B cell (primary cell): ENCODE results near the gene THADA. TPM values are rescaled to one million over a fixed set of nuclear protein-coding genes. Genes with fewer than 3 reads are reported as not detected.

ENCODE experiments used
- ATAC-seq: fragments of 200-7000 bp; cut with Tn5 transposase; one replicate; pipeline ENCODE4 v1.10.0; 2021; ENCODE audit warnings: low read depth, mild to moderate bottlenecking, moderate number of reproducible peaks, moderate library complexity
- CTCF ChIA-PET: fragments of 350-600 bp; sonication (Branson Sonifier 250); formaldehyde crosslinking; loops from one replicate; lab custom pipeline; 2021; ENCODE audit warnings: antibody characterized with exemption, inconsistent platforms; lab: Charles Lee
- POLR2A ChIA-PET: fragments of 350-600 bp; sonication (Branson Sonifier 250); formaldehyde crosslinking; loops from one replicate; lab custom pipeline; 2021; ENCODE audit warnings: antibody characterized with exemption; lab: Charles Lee
- DNase-seq: peaks from one replicate; pipeline ENCODE4 v3.0.0; 2013
- H2AFZ ChIP-seq: 2 replicates; pipeline ENCODE4 v1.6.1; 2012; ENCODE audit warnings: mild to moderate bottlenecking, low read depth, low read length; ENCODE audit not compliant: insufficient read depth, poor library complexity, severe bottlenecking
- H3K27ac ChIP-seq, 2 donors: 1 replicate in 1 of 2; 2 replicates in 1 of 2; pipeline ENCODE4 v1.5.1; 2012 to 2013; ENCODE audit warnings: low read length in 2 of 2, mild to moderate bottlenecking in 2 of 2, moderate library complexity in 1 of 2
- H3K27me3 ChIP-seq, 4 experiments: fragments of 200-600 bp in 1 of 4; sonication (generic) in 1 of 4; replicated peaks in 1 of 4; 1 replicate in 2 of 4; 2 replicates in 2 of 4; pipeline versions ENCODE4 v1.6.1 to v1.7.0; 2013 to 2016; ENCODE audit warnings: low read length in 3 of 4, mild to moderate bottlenecking in 2 of 4, mixed read lengths in 1 of 4, moderate library complexity in 1 of 4; ENCODE audit not compliant: insufficient read depth in 4 of 4, control insufficient read depth in 3 of 4; ENCODE audit errors: control extremely low read depth in 1 of 4
- H3K36me3 ChIP-seq, 2 experiments: replicated peaks in 1 of 2; 1 replicate in 1 of 2; 2 replicates in 1 of 2; pipeline versions ENCODE4 v1.6.1 to v1.7.1; 2013; ENCODE audit warnings: low read length in 1 of 2; ENCODE audit not compliant: insufficient read depth in 2 of 2, control insufficient read depth in 1 of 2; ENCODE audit errors: control extremely low read depth in 1 of 2, extremely low read depth in 1 of 2
- H3K4me1 ChIP-seq, 2 donors: fragments of 200-600 bp in 1 of 2; sonication (generic) in 1 of 2; 1 replicate in 1 of 2; 2 replicates in 1 of 2; pipeline versions ENCODE4 v1.5.1 to v1.6.1; 2013 to 2017; ENCODE audit warnings: low read length in 2 of 2; ENCODE audit not compliant: control insufficient read depth in 2 of 2, insufficient read depth in 2 of 2
- H3K4me2 ChIP-seq: replicated peaks from 2 replicates; pipeline ENCODE3; 2012; ENCODE audit warnings: mild to moderate bottlenecking, low read depth, low read length; ENCODE audit not compliant: poor library complexity, severe bottlenecking
- H3K4me3 ChIP-seq, 5 experiments: fragments of 200-600 bp in 1 of 5; sonication (generic) in 1 of 5; 1 replicate in 3 of 5; 2 replicates in 2 of 5; pipeline versions ENCODE4 v1.5.1 to v1.7.0; 2011 to 2016; ENCODE audit warnings: low read length in 4 of 5, mild to moderate bottlenecking in 4 of 5, low read depth in 2 of 5, control low read depth in 1 of 5, moderate library complexity in 1 of 5; ENCODE audit not compliant: insufficient read depth in 1 of 5; ENCODE audit errors: control extremely low read depth in 1 of 5, extremely low read depth in 1 of 5
- H3K79me2 ChIP-seq: fragments of 200-600 bp; sonication (generic); one replicate; pipeline ENCODE4 v1.6.0; 2016; ENCODE audit warnings: low read length; ENCODE audit not compliant: control insufficient read depth, insufficient read depth
- H3K9ac ChIP-seq: fragments of 200-600 bp; sonication (generic); 2 replicates; pipeline ENCODE4 v1.6.1; 2017; ENCODE audit warnings: mild to moderate bottlenecking, low read length, moderate library complexity
- H3K9me3 ChIP-seq, 3 donors: one replicate each; pipeline versions ENCODE4 v1.6.1 to v1.7.1; 2013; ENCODE audit warnings: low read length in 2 of 3; ENCODE audit not compliant: control insufficient read depth in 2 of 3, insufficient read depth in 1 of 3; ENCODE audit errors: control extremely low read depth in 1 of 3
- H4K20me1 ChIP-seq: 2 replicates; pipeline ENCODE4 v1.6.0; 2012; ENCODE audit warnings: mild to moderate bottlenecking, low read length; ENCODE audit not compliant: insufficient read depth, control insufficient read depth, poor library complexity, severe bottlenecking
- H3K27ac Mint-ChIP-seq: one replicate; pipeline ENCODE4 v1.8.0; 2021; ENCODE audit warnings: mixed read lengths
- H3K27me3 Mint-ChIP-seq: one replicate; pipeline ENCODE4 v1.8.0; 2021; ENCODE audit warnings: mixed read lengths
- H3K4me1 Mint-ChIP-seq: one replicate; pipeline ENCODE4 v1.8.0; 2021; ENCODE audit warnings: mixed read lengths
- H3K4me3 Mint-ChIP-seq: one replicate; pipeline ENCODE4 v1.8.0; 2021; ENCODE audit warnings: mixed read lengths
- H3K9me3 Mint-ChIP-seq: one replicate; pipeline ENCODE4 v1.8.0; 2022; ENCODE audit warnings: mixed read lengths; ENCODE audit not compliant: insufficient read depth
- EZH2 ChIP-seq: IDR thresholded peaks from 2 replicates; pipeline ENCODE4 v1.6.1; 2012; ENCODE audit warnings: borderline replicate concordance, low read depth, mild to moderate bottlenecking, moderate library complexity, low read length; ENCODE audit not compliant: insufficient read depth, poor library complexity, severe bottlenecking
- WGBS: methylation state at CpG from one replicate; pipeline ENCODE4 v1.1.5; 2013; ENCODE audit warnings: missing lambda C conversion rate; ENCODE audit not compliant: insufficient coverage; 5-methylcytosine and 5-hydroxymethylcytosine counted together
- intact Hi-C: fragments of 100-400 bp; cut with micrococcal nuclease; formaldehyde crosslinking; loops from one replicate; pipeline ENCODE4 v1.10.0; 2022
- polyA plus RNA-seq: library from polyadenylated mRNA; depleted of rRNA; stranded (reverse); fragments of >200 nt; gene quantifications from 2 replicates; pipeline ENCODE4 v1.2.3, GENCODE V29; 2012
- total RNA-seq, 2 donors: library from RNA; stranded (reverse); fragments of 120-200 nt in 1 of 2; gene quantifications; 1 replicate in 1 of 2; 2 replicates in 1 of 2; pipeline versions ENCODE4 v1.2.3 to v1.2.4, GENCODE V29; 2013 to 2022
- TF ChIP-seq, protein P1 (sequence below): fragments of 200-600 bp; IDR thresholded peaks from one replicate; pipeline ENCODE4 v1.8.0; 2022; ENCODE audit warnings: antibody characterized with exemption, mild to moderate bottlenecking

Gene THADA
- total and polyA plus RNA-seq, 2 donors (not counting 1 experiment from before 2014, with no cell fraction given): 17.6 to 48.5 TPM

DNA sequence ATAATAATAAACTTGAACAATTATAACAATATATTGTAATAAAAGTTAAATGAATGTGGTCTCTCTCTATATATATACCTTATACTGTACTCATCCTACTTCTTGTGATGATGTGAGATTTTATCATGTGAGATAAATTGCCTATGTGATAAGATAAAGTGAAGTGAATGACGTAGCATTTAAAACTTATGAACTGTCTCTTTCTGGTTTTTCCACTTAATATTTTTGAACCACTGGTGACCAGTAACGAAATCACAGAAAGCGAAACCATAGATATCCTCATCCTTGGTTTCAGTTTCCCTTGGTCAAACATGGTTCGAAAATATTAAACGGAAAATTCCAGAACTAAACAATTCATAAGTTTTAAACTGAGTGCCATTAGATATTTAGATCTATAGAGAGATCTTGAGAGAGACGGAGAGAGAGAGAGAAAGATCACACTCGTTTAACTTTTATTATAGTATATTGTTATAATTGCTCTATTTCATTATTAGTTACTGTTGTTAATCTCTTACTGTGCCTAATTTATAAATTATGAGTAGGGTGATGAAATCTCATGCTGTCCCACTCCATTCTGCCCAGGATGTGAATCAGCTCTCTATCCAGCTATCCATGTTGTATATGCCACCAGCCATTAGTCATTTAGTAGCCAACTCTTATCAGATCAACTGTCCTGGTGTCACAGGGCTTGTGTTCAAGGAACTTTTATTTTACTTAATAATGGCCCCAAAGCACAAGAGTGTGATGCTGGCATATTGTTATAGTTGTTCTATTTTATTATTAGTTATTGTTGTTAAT, 156.8 kb downstream of the THADA start:
- no peak overlapping the region for H3K4me2 ChIP-seq
- 100% methylated on average over 2 of the region's 7 CpGs for WGBS
- no peak for TF ChIP-seq EZH2
- TF ChIP-seq, protein P1, sequence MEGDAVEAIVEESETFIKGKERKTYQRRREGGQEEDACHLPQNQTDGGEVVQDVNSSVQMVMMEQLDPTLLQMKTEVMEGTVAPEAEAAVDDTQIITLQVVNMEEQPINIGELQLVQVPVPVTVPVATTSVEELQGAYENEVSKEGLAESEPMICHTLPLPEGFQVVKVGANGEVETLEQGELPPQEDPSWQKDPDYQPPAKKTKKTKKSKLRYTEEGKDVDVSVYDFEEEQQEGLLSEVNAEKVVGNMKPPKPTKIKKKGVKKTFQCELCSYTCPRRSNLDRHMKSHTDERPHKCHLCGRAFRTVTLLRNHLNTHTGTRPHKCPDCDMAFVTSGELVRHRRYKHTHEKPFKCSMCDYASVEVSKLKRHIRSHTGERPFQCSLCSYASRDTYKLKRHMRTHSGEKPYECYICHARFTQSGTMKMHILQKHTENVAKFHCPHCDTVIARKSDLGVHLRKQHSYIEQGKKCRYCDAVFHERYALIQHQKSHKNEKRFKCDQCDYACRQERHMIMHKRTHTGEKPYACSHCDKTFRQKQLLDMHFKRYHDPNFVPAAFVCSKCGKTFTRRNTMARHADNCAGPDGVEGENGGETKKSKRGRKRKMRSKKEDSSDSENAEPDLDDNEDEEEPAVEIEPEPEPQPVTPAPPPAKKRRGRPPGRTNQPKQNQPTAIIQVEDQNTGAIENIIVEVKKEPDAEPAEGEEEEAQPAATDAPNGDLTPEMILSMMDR: no peak
- intact Hi-C loops: no loop called here
- ChIA-PET POLR2A (no interaction called here), CTCF (interaction anchor here (0.8 kb wide), 1 partner anchor 12 kb away, joined by 3 read pairs; no protein-coding TSS in a partner anchor)
- Mint-ChIP-seq H3K4me3 (no peak overlapping the region), H3K4me1 (no peaks in the 10 kb centered on the region), H3K27me3 (no peaks in the 10 kb centered on the region), H3K27ac (no peak overlapping the region), H3K9me3 (no peaks in the 10 kb centered on the region)
- H3K79me2 ChIP-seq: no peaks in the 10 kb centered on the region
- DNase-seq: no peak
- H2AFZ ChIP-seq: no peak overlapping the region
- H3K27ac ChIP-seq: no peak overlapping the region
- H3K4me1 ChIP-seq: no peaks in the 10 kb centered on the region
- no peak for ATAC-seq
- H3K27me3 ChIP-seq: no peaks in the 10 kb centered on the region
- H3K4me3 ChIP-seq: no peak overlapping the region
- peaks cover 0 to 6% of the 10 kb centered on the region in 2 experiments for H3K36me3 ChIP-seq
- H4K20me1 ChIP-seq: no peaks in the 10 kb centered on the region
- H3K9me3 ChIP-seq: peaks cover 0 to 3% (median 0%) of the 10 kb centered on the region in 3 donors
- H3K9ac ChIP-seq: no peak overlapping the region

DNA sequence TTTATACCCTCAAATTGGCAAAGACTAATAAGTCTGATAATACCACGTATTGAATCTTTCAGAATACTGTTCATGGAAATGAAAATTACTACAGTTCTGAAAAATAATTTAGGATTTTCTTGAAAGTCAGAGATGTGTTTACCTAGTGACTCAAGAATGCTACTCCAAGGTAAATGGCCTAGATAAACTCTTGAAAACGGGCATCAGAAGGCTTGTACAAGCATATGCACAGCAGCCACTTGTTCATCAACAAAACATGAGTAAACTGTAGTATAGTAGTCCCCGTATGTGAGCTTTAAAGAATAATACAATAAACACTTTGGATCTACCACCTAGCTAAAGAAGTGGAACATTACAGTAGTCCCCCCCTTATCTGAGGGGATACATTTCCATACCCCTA, 157.5 kb downstream of the THADA start:
- ATAC-seq: no peak
- no peaks in the 10 kb centered on the region for H4K20me1 ChIP-seq
- peaks cover 0 to 3% (median 0%) of the 10 kb centered on the region in 3 donors for H3K9me3 ChIP-seq
- no peak overlapping the region for H3K4me3 ChIP-seq
- H3K27me3 Mint-ChIP-seq: no peaks in the 10 kb centered on the region
- no CpG with 5 or more reads among the region's 3 CpGs for WGBS
- H3K27ac ChIP-seq: no peak overlapping the region
- no peak for DNase-seq
- TF ChIP-seq EZH2: no peak
- TF ChIP-seq, protein P1: no peak
- H3K27me3 ChIP-seq: no peaks in the 10 kb centered on the region
- H3K4me3 Mint-ChIP-seq: no peak overlapping the region
- peaks cover 0 to 6% of the 10 kb centered on the region in 2 experiments for H3K36me3 ChIP-seq
- no peak overlapping the region for H2AFZ ChIP-seq
- intact Hi-C loops: no loop called here
- H3K27ac Mint-ChIP-seq: no peak overlapping the region
- CTCF ChIA-PET: no interaction called here
- H3K4me1 Mint-ChIP-seq: no peaks in the 10 kb centered on the region
- H3K4me1 ChIP-seq: no peaks in the 10 kb centered on the region
- H3K4me2 ChIP-seq: no peak overlapping the region
- H3K9ac ChIP-seq: no peak overlapping the region
- POLR2A ChIA-PET: no interaction called here
- H3K9me3 Mint-ChIP-seq: no peaks in the 10 kb centered on the region
- H3K79me2 ChIP-seq: no peaks in the 10 kb centered on the region
